Measurements from ENCODE around the gene PSD4.

Gene PSD4

DNA sequence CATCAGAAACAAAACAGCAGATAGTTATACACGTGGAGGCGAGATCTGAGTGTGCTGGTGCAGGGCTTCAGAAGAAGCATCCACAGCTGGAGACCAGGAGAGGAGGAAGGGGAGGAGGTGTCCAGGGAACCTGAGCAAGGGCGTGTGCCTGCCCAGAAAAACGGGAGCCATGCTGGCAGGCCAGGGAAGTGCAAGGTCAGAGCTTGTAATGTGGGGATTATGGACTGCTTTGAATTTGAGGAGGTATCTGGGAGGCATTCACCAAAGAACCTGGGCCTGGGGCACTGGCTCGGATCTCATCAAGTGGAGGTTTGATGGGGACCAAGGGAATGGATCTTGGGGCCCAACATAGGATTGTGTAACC lies 12.6 kb downstream of the PSD4 start:
- no peak for DNase-seq

DNA sequence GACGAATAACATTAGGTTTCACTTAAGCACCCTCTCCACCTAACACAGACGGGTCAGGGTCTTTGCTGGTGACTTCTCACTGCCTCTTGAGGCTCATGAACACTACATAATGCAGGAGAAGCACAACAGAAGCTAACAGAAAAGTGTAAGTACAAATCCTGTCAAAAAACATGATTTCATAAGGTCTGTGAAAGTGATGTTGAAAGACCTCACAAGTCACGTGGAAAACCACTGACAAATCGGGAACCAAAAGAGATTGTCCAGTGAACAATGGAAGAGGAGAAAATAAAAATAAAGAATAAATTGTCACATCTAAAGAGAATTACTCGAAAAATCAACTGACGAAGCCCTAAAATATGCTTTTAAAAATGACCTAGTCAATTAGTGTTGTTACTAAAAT lies 14.0 kb downstream of the PSD4 start:
- no peak for DNase-seq

DNA sequence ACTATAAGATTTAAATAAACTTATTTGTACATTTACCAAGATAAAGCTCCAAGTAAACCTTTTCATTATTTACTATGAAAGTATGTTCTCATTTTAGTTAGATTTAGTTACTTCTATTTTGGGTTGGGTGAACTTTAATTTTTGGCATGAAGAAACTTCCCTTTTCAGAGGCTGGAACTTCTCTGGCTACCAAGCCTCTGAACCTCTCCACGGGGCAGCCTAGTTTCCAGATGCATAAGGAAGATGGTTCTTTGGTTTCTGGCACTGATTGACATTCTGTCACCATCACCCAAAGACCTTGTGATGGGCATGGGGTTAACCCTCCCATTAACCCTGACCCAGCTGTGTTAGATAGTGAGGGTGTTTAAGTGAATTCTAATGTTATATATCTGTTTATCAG lies 17.1 kb downstream of the PSD4 start:
- DNase-seq, result peak; percentile 3

DNA sequence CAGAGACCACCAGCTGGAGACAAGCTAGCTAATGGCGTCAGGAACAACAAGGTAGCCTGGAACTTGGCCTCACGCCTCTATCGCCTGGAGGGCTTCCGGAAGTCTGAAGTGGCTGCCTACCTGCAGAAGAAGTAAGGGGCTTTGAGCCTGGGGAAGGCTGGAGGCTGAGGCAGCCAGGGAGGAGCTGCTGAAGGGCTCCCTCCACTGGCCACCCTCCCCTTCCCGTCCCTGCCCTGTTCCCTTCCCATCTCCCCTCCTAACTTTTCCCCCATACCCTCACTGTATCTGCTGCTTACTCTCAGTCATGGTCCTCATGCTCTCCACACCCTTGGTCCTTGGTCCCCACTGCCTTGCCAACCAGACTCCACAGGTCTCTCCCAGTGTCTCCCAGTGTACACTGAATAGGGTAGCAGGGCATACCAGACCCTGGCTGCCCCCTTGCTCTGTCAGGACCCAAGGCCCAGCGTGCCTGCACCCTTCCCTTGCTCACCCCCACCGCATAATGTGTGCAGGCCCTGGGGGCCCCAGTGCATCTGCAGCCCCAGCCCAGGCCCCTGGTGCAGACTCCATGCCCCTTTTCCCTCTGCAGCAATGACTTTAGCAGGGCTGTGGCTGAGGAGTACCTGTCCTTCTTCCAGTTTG lies 18.8 kb downstream of the PSD4 start:
- DNase-seq, result no peak

DNA sequence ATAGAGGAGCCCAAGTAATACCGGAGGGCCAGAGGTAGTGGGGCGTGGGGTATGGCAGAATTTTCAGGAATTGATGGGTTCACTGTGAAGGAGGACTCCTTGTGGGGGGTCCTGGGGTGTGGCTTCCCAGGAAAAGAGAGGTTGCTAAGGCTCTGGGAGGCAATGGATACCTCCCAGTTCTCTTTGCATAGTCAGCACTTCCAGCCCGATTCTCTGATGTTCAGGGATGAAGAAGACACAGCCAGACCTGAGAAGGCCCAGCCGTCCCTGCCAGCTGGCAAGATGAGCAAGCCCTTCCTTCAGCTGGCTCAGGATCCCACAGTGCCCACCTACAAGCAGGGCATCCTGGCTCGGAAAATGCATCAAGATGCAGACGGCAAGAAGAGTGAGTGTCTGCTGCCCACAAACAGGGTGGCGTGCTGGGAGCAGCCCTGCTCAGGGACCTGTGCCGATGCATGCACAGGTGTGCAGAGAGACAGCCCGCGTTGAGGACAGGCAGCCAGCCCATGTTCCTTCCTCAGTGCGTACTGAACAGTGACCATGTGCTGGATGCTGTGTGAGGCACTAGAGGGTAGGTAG lies 22.2 kb downstream of the PSD4 start:
- DNase-seq, result no peak

DNA sequence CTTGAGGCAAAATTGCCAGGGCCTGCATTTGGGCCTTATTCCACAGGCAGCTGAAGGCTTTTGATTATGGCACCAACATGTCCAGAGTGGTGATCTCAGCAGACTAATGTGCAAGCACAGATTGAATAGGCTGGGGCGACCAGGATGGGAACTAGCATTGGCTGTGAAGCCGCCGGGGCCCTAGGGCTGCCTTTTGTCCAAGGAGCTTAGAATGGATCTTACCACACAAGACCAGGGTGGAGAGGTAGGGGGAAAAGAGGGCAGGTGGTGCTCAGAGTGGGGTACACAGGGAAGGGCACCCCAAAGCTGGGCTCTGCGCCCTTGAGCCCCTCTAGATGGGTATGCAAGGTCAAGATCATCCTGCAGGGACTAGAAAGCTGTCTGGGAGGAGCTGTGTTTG lies 23.1 kb downstream of the PSD4 start:
- DNase-seq, result no peak

DNA sequence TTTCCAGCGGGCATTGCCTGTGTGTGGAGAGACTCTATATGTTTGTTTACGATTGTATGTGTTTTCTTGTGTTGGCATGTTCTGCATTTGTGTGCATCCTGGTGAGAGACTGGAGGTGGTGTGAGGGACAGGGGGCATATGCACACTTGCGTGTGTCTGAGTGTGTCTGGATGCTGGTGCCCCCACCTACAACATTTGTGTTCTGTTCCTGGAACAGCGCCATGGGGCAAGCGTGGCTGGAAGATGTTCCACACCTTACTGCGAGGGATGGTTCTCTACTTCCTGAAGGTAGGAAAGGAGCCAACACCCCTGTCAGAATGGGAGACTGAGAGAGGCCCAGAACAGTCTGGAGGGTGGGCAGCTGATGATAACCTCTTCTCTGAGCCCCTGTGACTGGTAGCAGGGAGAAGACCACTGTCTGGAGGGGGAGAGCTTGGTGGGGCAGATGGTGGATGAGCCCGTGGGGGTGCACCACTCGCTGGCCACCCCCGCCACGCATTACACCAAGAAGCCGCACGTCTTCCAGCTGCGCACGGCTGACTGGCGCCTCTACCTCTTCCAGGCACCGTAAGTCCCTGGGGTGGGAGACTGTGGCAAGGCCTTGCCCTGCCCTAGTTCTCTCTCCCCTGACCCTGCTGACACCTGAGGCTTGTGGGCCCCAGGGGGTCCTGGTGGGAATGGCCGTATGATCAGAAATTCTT lies 23.7 kb downstream of the PSD4 start:
- DNase-seq, result no peak

DNA sequence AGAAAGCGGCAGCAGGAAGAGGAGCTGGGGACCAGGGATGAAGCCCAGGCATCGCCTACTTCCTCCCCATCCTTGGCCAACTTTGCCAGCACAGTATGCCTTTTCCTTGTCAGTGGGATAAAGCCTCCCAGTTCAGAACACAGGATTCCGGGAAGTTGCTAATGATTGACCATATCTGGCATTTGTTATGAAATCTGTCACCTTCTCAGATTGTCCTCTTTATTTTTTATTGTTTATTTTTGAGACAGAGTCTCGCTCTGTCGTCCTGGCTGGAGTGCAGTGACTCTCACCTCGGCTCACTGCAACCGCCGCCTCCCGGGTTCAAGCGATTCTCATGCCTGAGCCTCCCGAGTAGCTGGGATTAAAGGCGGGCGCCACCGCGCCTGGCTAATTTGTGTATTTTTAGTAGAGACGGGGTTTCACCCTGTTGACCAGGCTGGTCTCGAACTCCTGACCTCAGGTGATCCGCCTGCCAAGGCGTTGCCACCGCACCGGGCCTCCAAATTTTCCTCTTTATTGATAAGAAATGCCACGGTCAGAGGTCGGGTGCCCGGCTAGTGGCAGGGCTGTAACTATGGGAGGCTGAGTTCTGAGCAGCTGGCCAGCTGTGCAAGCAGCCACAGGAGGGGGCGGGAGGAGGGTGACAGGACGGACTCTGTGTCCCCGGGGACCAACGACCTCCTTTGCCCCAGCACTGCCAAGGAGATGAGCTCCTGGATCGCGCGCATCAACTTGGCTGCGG lies 24.4 kb downstream of the PSD4 start:
- peak; percentile 27 for DNase-seq

DNA sequence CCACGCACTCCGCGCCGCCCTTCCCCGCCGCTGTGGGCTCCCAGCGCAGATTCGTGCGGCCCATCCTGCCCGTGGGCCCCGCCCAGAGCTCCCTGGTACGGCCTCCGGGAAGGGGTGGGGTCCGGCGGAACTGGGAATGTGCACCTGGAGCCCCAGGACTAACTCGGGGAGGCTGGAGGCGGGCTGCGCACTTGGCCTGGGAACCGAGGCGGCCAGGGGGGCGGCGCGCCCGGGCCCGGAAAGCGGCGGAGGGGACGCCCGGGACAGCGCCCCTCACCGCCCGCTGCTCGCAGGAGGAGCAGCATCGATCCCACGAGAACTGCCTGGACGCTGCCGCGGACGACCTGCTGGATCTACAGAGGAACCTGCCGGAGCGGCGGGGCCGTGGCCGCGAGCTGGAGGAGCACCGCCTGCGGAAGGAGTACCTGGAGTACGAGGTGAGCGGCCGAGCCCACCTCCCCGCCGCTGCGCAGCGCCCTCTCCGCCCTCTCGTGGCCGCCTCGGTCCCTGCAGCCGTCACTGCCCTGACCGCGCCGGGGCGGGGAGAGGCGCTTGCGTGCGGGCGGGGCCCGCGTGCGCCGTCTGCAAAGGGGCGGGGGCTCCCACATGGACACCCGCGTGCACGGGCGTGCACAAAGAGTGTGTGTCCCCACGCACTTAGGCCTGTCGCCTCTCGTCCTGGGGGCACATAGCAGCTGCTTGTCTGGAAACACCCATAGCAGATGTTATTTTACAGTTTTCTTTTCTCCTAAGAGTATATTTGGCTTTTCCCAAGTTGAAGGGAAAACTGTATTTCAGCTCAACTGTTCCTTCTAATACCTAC lies 25.2 kb downstream of the PSD4 start:
- DNase-seq, result peak; percentile 86

DNA sequence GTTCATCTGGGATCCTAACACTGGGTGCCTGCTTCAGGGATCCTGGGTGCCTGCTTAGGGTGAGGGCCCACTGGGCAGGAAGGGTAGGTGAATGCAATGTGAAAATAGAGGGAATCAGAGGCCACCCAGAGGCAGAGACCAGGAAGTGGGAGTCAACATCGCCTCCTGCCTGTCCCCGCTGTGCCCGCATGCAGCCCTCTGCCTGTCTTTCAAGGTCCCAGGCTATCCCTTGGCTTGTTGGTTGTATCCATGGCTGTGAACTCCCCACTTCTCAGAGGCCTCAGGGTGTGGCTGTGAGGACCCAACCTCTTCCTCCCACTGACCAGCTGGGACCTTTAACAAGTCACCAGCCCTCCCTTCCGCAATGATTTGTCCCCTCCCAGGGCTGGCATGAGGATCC lies 26.5 kb downstream of the PSD4 start:
- peak; percentile 18 for DNase-seq

DNA sequence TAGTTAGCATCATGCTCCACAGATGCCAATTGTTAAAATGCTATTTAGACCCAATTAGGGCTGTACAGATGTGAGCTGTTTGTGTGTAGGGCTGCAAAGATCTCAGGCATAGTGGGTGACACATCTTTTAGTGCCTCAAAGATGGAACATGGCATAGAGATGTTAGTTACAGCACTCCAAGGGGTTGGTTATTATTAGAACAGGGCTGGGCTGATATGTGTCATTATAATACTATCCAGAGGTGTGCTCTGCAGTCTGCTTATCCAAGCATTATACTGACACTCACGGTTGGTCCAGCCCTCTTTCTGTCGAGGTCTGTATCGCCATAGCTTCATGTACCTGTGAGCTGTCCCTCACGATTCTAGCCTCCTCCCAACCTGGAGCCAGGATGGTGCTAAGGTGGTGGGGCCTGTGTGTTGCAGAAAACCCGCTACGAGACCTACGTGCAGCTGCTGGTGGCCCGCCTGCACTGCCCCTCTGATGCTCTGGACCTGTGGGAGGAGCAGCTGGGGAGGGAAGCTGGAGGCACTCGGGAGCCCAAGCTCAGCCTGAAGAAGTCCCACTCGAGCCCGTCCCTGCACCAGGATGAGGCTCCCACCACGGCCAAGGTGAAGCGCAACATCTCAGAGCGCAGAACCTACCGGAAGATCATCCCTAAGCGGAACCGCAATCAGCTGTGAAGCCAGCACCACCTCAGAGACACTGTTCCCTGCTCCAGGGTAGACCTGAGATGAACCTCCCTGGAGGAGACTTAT lies 27.1 kb downstream of the PSD4 start:
- no peak for DNase-seq

DNA sequence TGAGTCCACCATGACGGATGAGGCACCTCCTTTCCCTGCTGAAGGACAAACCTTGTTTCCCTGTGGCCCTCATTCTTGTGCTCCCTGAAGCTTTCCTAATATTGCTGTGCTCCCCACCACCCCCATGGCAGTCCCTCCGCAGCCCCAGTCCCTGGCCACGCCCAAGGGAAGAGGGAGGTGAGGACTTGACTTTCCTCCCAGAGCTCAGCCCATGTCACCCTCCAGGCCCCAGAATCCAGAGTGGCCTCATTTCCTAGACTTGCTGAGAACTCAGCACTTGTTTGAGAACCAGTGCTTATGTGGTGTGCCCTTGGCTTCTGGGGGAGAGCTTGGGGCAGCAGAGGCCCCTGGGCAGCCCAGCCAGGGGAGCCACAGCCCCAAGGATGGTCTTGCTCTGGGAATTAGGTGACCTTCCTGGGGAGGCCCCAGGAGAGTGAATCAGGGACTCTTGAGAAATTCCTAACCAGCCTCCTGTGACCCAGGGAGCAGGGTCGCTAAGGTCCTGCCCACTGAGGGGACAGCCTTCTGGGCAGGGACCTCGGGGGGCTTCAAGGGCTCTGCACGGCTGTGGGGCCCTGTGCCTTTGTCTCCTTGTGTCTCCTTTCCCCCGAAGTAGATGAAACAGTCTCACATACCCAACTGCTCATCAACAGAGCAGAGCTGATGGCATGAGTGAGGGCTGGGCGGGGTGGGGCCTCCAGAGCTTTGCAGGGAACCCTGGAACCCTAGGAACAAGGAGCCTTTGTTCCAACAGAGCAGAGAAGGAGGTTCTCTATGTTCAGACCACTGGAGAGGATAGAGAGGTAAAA lies 27.9 kb downstream of the PSD4 start:
- DNase-seq, result no peak

DNA sequence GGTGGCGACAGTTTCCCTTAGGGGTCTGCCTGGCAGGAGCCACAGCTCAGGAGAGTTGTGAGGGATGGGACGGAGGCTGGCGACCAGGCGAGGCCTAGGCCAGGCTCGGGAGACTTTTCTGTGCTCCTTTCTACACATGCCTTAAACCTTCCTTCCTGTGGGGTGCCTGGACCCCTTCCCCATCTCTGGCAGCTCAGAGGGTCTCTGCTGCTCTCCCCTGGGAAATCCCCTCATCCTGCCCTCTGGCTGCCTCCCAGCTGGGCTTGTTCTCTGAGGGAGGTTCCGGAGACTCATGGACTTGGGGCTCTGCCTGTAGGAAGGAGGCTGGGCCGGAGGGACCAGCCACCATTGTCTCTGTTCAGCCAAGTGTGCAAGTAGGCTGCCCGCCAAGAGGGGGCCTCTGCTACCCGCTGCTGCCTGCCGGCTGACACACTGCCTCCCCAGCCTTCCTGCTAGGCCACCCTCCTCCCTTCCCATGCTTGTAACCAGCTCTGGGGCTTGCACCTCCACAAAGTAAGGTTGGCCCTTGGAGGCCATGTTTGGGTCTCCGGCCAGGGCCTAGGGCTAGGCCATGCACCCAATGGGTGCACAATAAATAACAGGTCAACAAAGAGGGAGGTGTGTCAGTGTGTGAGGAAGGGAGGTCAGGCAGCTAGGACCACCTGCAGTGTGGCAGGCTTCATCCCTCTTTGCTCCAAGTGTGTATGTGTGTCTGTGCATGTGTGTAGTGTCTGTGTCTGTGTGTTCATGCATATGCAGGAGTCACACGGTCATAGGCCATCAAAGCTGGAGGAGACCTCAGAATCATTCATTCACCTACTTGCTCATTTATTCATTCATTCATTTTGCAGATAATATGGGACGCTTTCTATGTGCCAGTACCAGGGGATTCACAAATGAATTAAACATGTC lies 28.8 kb downstream of the PSD4 start:
- no peak for DNase-seq

DNA sequence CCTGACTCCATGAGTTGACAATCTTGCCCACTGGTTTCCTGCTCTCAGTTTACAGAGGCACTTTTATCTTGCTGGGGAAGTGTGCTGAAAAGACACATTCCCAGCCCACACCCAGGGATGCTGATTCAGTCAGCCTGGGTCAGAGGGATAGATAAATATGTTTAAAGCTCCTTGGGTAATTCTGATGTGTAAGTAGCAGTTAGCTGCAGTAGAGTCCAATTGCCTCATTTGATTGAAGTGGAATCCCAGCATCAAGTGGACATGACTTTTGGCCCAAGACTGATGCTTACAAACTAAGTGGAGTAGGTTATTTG lies 29.4 kb downstream of the PSD4 start:
- DNase-seq, result no peak

DNA sequence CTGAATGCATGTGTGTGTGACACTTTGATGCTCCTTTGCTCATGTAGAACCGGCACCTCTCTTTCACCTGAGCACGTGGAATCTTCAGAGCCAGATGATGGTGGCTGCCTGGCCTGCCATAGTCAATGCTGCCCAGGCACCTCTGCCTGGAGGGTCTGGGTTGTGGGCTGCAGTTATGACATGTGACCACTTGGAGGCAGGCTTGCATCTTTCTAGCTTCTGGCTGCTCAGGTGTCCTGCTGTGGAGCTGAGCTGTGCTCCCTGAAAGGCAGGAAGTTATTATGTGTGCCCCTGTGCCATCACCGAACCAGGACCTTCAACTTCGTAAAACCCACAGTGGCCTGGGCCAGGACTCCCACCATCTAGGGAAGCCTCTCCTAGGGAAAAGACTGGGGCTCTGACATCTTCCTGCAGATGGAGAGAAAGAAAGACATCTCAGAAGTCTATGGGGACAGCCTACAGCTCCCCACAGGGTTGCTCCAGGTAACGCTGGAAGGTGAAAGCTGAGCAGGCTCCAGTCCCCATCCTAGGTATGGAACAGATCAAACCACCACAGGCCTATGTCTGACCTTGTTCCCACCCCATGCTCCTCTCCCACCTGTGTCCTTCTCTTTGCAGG lies 30.2 kb downstream of the PSD4 start:
- peak; percentile 63 for DNase-seq

DNA sequence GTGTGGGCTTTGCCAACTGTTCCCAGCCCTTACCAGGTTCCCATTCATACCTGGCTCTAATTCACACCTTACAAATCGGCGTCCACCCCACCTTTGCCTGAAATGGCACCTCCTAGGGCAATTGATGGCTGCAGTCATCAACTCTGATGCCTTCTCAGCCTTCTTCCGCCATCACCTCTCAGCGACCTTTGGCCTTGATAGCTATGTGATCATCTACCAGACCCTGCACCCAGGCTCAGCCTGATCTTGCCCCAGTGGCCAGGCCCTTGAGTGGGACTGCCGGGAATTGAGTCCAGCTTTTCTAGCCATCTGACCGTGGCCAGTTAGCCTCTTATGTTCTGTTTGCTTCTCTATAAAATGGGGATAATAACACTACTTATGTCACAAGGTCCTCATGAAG lies 32.5 kb downstream of the PSD4 start:
- DNase-seq, result no peak

DNA sequence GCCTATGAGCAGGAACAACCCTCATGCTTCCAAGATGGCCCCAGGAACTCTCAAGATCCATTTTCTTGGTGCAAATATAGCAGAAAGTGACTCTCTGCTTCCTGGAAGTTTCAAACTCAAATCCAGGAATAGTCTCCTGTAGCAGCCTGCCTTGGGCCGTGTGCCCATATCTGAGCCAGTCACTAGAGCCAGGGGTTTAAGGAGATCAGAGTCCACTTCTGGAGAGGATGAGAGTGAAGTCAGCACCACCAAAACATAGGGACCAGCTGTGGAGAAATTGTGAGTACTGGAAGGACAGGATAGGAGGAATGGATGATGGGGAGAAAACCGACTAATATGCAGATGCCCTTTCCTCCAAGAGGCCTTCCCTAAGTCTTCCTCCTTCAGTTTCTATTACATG lies 33.2 kb downstream of the PSD4 start:
- DNase-seq, result peak; percentile 1

DNA sequence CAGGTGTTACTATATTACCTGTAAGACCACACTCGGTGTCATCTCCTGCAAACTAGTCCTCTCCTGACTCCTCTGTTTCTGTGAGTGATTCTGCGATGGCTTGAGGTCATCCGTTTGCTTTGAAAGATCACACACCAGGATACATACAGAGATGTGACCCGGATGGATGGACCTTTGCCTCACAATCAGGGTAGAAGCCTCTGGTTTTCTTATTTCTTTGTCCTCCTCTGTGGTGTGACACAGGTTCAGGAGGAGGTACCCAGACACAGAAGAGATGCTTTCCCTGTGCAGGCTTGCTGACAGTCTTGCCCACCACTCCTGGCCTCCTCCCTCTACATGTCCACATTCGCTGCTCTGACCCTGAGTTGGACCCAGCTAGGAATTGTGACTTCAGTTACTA lies 34.6 kb downstream of the PSD4 start:
- DNase-seq, result no peak

DNA sequence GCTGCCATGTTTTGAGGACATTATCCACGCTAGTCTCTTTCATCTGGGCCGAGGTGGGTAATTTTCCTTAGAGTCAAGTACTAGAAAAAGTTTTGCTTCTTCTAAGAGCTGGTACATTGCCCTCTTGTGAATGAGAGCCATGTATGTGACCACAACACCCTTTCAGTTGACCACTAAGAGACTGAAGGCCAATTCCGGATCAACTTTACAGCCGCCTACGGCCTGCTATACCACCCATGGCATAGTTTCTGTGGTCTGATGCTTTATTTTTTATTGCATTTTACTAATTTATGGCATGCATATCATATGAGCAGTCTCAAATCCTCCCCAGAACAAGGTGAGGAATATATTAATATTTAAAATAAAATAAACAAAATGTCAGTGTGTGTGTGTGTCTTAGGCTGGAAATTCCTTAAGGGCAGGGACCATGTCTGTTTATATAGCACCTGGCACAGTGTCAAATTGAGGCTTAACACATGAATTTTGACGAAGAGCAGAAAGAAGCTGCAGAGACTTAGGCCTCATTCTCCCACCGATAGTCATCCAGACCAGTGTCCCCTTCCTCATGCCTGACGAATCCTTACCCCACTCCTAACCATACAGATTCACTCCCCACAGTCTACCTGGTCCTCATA lies 35.4 kb downstream of the PSD4 start:
- no peak for DNase-seq

Measured in left hindlimb (tissue), 1 donor.